GM11168 (cell line): Measurements from ENCODE around the gene TLCD2.
"Not testable (repeated sequence)": the region's sequence is repeated elsewhere in the genome, so short reads cannot be mapped to it uniquely, and the experiment has no call there.

Source experiments
- in situ Hi-C: fragments of 300-500 bp; cut with MboI; formaldehyde crosslinking; loops from one replicate; pipeline ENCODE4 v1.12.0; 2022; ENCODE audit warnings: low sequenced_read_pairs; ENCODE audit not compliant: unreplicated experiment

The TLCD2 gene

GRCh38 chr17:1718362-1719165, 8.4 kb upstream of the TLCD2 start:
- in situ Hi-C loops = no loop called here

GRCh38 chr17:1716912-1717695, 6.9 kb upstream of the TLCD2 start:
- in situ Hi-C loops = no loop called here

- in situ Hi-C loops = no loop called here
These were observed 6.1 kb upstream of the TLCD2 start for GRCh38 chr17:1716076-1716911.

- in situ Hi-C loops = no loop called here
These were observed 5.6 kb upstream of the TLCD2 start for GRCh38 chr17:1715803-1716075.

- in situ Hi-C loops = no loop called here
These were observed 5.0 kb upstream of the TLCD2 start for GRCh38 chr17:1714980-1715802.

GRCh38 chr17:1714427-1714979, 4.3 kb upstream of the TLCD2 start:
- in situ Hi-C loops = no loop called here

- in situ Hi-C loops = no loop called here
These were observed 3.8 kb upstream of the TLCD2 start for GRCh38 chr17:1713878-1714426.

- in situ Hi-C loops = no loop called here
These were observed 3.1 kb upstream of the TLCD2 start for GRCh38 chr17:1713160-1713877.

- in situ Hi-C loops = no loop called here
These were observed 2.1 kb upstream of the TLCD2 start for GRCh38 chr17:1712271-1712670.

GRCh38 chr17:1711804-1712203, 1.6 kb upstream of the TLCD2 start:
- in situ Hi-C loops = no loop called here

- in situ Hi-C loops = no loop called here
These were observed 803 bp upstream of the TLCD2 start for GRCh38 chr17:1710807-1711553.

GRCh38 chr17:1709403-1709951, 700 bp downstream of the TLCD2 start:
- in situ Hi-C loops = no loop called here

- in situ Hi-C loops = not testable (repeated sequence)
These were observed 1.3 kb downstream of the TLCD2 start for GRCh38 chr17:1708791-1709346.

- in situ Hi-C loops = no loop called here
These were observed 3.1 kb downstream of the TLCD2 start for GRCh38 chr17:1707107-1707506.

- in situ Hi-C loops = no loop called here
These were observed 5.2 kb downstream of the TLCD2 start for GRCh38 chr17:1705004-1705403.

- in situ Hi-C loops = no loop called here
These were observed 7.1 kb downstream of the TLCD2 start for GRCh38 chr17:1703063-1703462.

- in situ Hi-C loops = not testable (repeated sequence)
These were observed 10.3 kb downstream of the TLCD2 start for GRCh38 chr17:1699891-1700290.

GRCh38 chr17:1697681-1698080, 12.5 kb downstream of the TLCD2 start:
- in situ Hi-C loops = no loop called here
